AG10803 (cell line): ENCODE results near the gene NHLH1.

Experiments used
- DNase-seq: peaks from one replicate; pipeline ENCODE4 v3.0.0; 2010; ENCODE audit warnings: low read depth
- H3K4me3 ChIP-seq: 2 replicates; pipeline ENCODE4 v1.5.1; 2011; ENCODE audit warnings: mild to moderate bottlenecking, low read length, control low read depth
- CTCF ChIP-seq: conservative IDR thresholded peaks from 2 replicates; pipeline ENCODE4 v1.5.1; 2011; ENCODE audit warnings: mild to moderate bottlenecking, low read length, control low read depth, inconsistent platforms

Gene NHLH1

GRCh38 chr1:160363951-160364735 is 2.7 kb upstream of the NHLH1 start:
- no peak for TF ChIP-seq CTCF
- H3K4me3 ChIP-seq = no peak overlapping the region
- DNase-seq = no peak

GRCh38 chr1:160365325-160365724 is 1.5 kb upstream of the NHLH1 start:
- TF ChIP-seq CTCF = no peak
- H3K4me3 ChIP-seq = no peak overlapping the region
- no peak for DNase-seq

GRCh38 chr1:160367516-160367900 is 637 bp downstream of the NHLH1 start:
- no peak for DNase-seq
- H3K4me3 ChIP-seq = no peak overlapping the region
- no peak for TF ChIP-seq CTCF

GRCh38 chr1:160367934-160368923 is 1.4 kb downstream of the NHLH1 start:
- no peak for TF ChIP-seq CTCF
- H3K4me3 ChIP-seq = no peak overlapping the region
- DNase-seq = no peak

- TF ChIP-seq CTCF = no peak
- no peak for DNase-seq
- no peak overlapping the region for H3K4me3 ChIP-seq
Measured at GRCh38 chr1:160369087-160369486, 2.2 kb downstream of the NHLH1 start.

GRCh38 chr1:160370561-160371345 is 3.9 kb downstream of the NHLH1 start:
- H3K4me3 ChIP-seq = no peak overlapping the region
- no peak for DNase-seq
- TF ChIP-seq CTCF = no peak
